HepG2 (cell line): ENCODE data around the gene COMMD10. TPM values are rescaled to one million over a fixed set of nuclear protein-coding genes. Genes with fewer than 3 reads are reported as not detected.

Experiments used
- ATAC-seq: fragments of 200-7000 bp; cut with Tn5 transposase; 3 replicates; pipeline ENCODE4 v1.9.1; 2020; ENCODE audit warnings: mild to moderate bottlenecking, moderate library complexity
- BruUV-seq: library from RNA; stranded (reverse); fragments of 400-500 nt; replicated peaks from 2 replicates; lab custom pipeline; 2021; lab: Mats Ljungman, UMichigan
- CTCF ChIA-PET: fragments of 300-600 bp; formaldehyde crosslinking; extraction: SDS; loops from one replicate; lab custom pipeline; 2021; ENCODE audit warnings: low total read pairs, inconsistent platforms, low intra/inter-chr PET ratio; lab: Yijun Ruan, JAX
- POLR2A ChIA-PET: fragments of 350-600 bp; sonication (Branson Sonifier 250); formaldehyde crosslinking; loops from one replicate; lab custom pipeline; 2020; ENCODE audit warnings: antibody characterized with exemption, inconsistent platforms; lab: Yijun Ruan, JAX
- DNase-seq: peaks from one replicate; pipeline ENCODE4 v3.0.0-alpha.2; 2015; ENCODE audit warnings: low spot score
- FAIRE-seq: peaks from 3 replicates; lab custom pipeline; 2011; peaks lifted over from hg19 to GRCh38; lab: Jason Lieb, UNC
- H2AFZ ChIP-seq: one replicate; pipeline ENCODE4 v1.6.1; 2011; ENCODE audit warnings: low read length, inconsistent platforms
- H3K27ac ChIP-seq: fragments of 300-600 bp; 3 replicates; pipeline ENCODE4 v1.8.0; 2011; ENCODE audit warnings: mixed run types, mild to moderate bottlenecking, mixed read lengths, low read length, inconsistent platforms; ENCODE audit not compliant: insufficient read depth; ENCODE audit errors: extremely low read length
- H3K27me3 ChIP-seq, 2 experiments: fragments of 200-600 bp in 1 of 2; 2 replicates in 1 of 2; 3 replicates in 1 of 2; pipeline versions ENCODE4 v1.6.0 to v1.8.0; 2011; ENCODE audit warnings: low read length in 2 of 2, mild to moderate bottlenecking in 2 of 2, moderate library complexity in 2 of 2, inconsistent platforms in 1 of 2; ENCODE audit not compliant: insufficient read depth in 2 of 2, control insufficient read depth in 1 of 2
- H3K36me3 ChIP-seq, 2 experiments: fragments of 200-600 bp in 1 of 2; replicated peaks in 1 of 2; 2 replicates in 1 of 2; 3 replicates in 1 of 2; pipeline versions ENCODE4 v1.5.1 to v1.8.0; 2011; ENCODE audit warnings: low read length in 2 of 2, inconsistent platforms in 1 of 2; ENCODE audit not compliant: insufficient read depth in 2 of 2, control insufficient read depth in 1 of 2
- H3K4me1 ChIP-seq: 2 replicates; pipeline ENCODE4 v1.5.1; 2012; ENCODE audit warnings: low read length, inconsistent platforms; ENCODE audit not compliant: insufficient read depth
- H3K4me2 ChIP-seq: 2 replicates; pipeline ENCODE4 v1.6.0; 2011; ENCODE audit warnings: low read depth, low read length, inconsistent platforms
- H3K4me3 ChIP-seq, 3 experiments: fragments of 200-600 bp in 1 of 3; sonication (generic), shearing (Covaris generic) in 1 of 3; replicated peaks in 1 of 3; 2 replicates each; pipeline ENCODE4 v1.5.1; 2011 to 2016; ENCODE audit warnings: low read length in 3 of 3, inconsistent platforms in 2 of 3, low read depth in 2 of 3, mild to moderate bottlenecking in 2 of 3, control low read depth in 1 of 3, mixed read lengths in 1 of 3; ENCODE audit not compliant: insufficient read depth in 1 of 3
- H3K79me2 ChIP-seq: one replicate; pipeline ENCODE4 v1.6.1; 2011; ENCODE audit warnings: low read length, inconsistent platforms; ENCODE audit not compliant: insufficient read depth
- H3K9ac ChIP-seq: 2 replicates; pipeline ENCODE4 v1.6.0; 2011; ENCODE audit warnings: mild to moderate bottlenecking, low read depth, low read length, inconsistent platforms; ENCODE audit not compliant: insufficient read depth
- H3K9me3 ChIP-seq: 2 replicates; pipeline ENCODE4 v1.5.1; 2012; ENCODE audit warnings: mild to moderate bottlenecking, low read length
- H4K20me1 ChIP-seq: 2 replicates; pipeline ENCODE4 v1.6.0; 2011; ENCODE audit warnings: inconsistent platforms, mild to moderate bottlenecking, low read length, moderate library complexity; ENCODE audit not compliant: insufficient read depth
- ELF4 ChIP-seq: sonication (generic); formaldehyde crosslinking; IDR thresholded peaks from 2 replicates; pipeline ENCODE4 v1.5.0; 2020; ENCODE audit warnings: missing genetic modification reagents, mild to moderate bottlenecking, moderate library complexity, borderline replicate concordance
- EZH2 ChIP-seq: conservative IDR thresholded peaks from 2 replicates; pipeline ENCODE4 v1.6.1; 2012; ENCODE audit warnings: mild to moderate bottlenecking, low read depth, low read length, moderate library complexity
- FIP1L1 ChIP-seq: fragments of 200-400 bp; formaldehyde crosslinking; IDR thresholded peaks from 2 replicates; pipeline ENCODE4 v1.6.1; 2018; ENCODE audit warnings: low read depth, mild to moderate bottlenecking, low read length, moderate library complexity, borderline replicate concordance; ENCODE audit not compliant: insufficient read depth
- HMG20A ChIP-seq: IDR thresholded peaks from 2 replicates; pipeline ENCODE4 v1.6.1; 2016; ENCODE audit warnings: borderline replicate concordance
- KDM5A ChIP-seq: fragments of 200-600 bp; sonication (generic); IDR thresholded peaks from 2 replicates; pipeline ENCODE4 v1.7.0; 2018; ENCODE audit warnings: antibody characterized with exemption, mild to moderate bottlenecking, low read length, borderline replicate concordance
- KDM6A ChIP-seq: IDR thresholded peaks from 2 replicates; pipeline ENCODE4 v1.6.1; 2016; ENCODE audit warnings: low read depth
- KLF16 ChIP-seq, 2 experiments: sonication (generic) in 1 of 2; formaldehyde crosslinking in 1 of 2; IDR thresholded peaks; 2 replicates each; pipeline versions ENCODE4 v1.6.1 to v1.8.0; 2016 to 2023; ENCODE audit warnings: missing genetic modification reagents in 2 of 2, missing compliant biosample characterization in 1 of 2
- MZF1 ChIP-seq: sonication (generic); formaldehyde crosslinking; IDR thresholded peaks from 2 replicates; pipeline ENCODE4 v1.8.1; 2023; ENCODE audit warnings: mild to moderate bottlenecking, missing genetic modification reagents, borderline replicate concordance
- SMC3 ChIP-seq: IDR thresholded peaks from 2 replicates; pipeline ENCODE4 v1.6.1; 2011; ENCODE audit warnings: low read length, improper control_type of control experiment
- TCF7L2 ChIP-seq: IDR thresholded peaks from 2 replicates; pipeline ENCODE4 v1.6.1; 2011; ENCODE audit warnings: mild to moderate bottlenecking, low read depth, low read length, moderate library complexity
- THAP11 ChIP-seq: IDR thresholded peaks from 2 replicates; pipeline ENCODE4 v1.6.1; 2016; ENCODE audit warnings: missing biosample characterization, missing genetic modification reagents
- ZIK1 ChIP-seq: sonication (generic); formaldehyde crosslinking; IDR thresholded peaks from 2 replicates; pipeline ENCODE4 v1.5.0; 2020; ENCODE audit warnings: mild to moderate bottlenecking, low read depth, missing genetic modification reagents, borderline replicate concordance
- ZNF430 ChIP-seq: sonication (generic); formaldehyde crosslinking; IDR thresholded peaks from 2 replicates; pipeline ENCODE4 v1.9.0; 2021; ENCODE audit warnings: mild to moderate bottlenecking, missing genetic modification reagents
- ZNF670 ChIP-seq: sonication (generic); formaldehyde crosslinking; IDR thresholded peaks from 2 replicates; pipeline ENCODE4 v1.8.0; 2022; ENCODE audit warnings: mild to moderate bottlenecking, missing genetic modification reagents, borderline replicate concordance
- ZNF713 ChIP-seq: sonication (generic); formaldehyde crosslinking; IDR thresholded peaks from 2 replicates; pipeline ENCODE4 v1.4.0; 2020; ENCODE audit warnings: mild to moderate bottlenecking, missing genetic modification reagents
- WGBS: methylation state at CpG from one replicate; pipeline ENCODE4 v1.1.6; 2017; ENCODE audit warnings: low lambda C conversion rate; 5-methylcytosine and 5-hydroxymethylcytosine counted together
- in situ Hi-C: cut with HindIII; loops from 2 replicates; pipeline ENCODE4 v1.10.0; 2017; ENCODE audit warnings: low pct_unique_long_range_greater_than_20kb; ENCODE audit not compliant: extremely low pct_ligation_motif_present
- intact Hi-C: fragments of 100-400 bp; cut with micrococcal nuclease; formaldehyde crosslinking; loops from one replicate; pipeline ENCODE4 v1.10.0; 2022; ENCODE audit not compliant: unreplicated experiment
- polyA plus RNA-seq, 8 experiments: library from polyadenylated mRNA; depleted of rRNA in 3 of 8; stranded (reverse) in 7 of 8; unstranded in 1 of 8; fragments of >200 nt; fragmentation: Illumina TruSeq in 4 of 8; extraction: Trizol in 4 of 8; gene quantifications; 2 replicates each; pipeline versions ENCODE4 v1.2.1 to v1.2.3, GENCODE V29; 2011 to 2016; ENCODE audit warnings: low read depth in 4 of 8, missing spikeins in 1 of 8, mixed read lengths in 1 of 8; ENCODE audit not compliant: insufficient read depth in 1 of 8
- total RNA-seq, 5 experiments: library from RNA; depleted of rRNA; stranded (reverse); fragments of >200 nt; fragmentation: Illumina TruSeq; extraction: Trizol; gene quantifications; 2 replicates each; pipeline ENCODE4 v1.2.3, GENCODE V29; 2016; ENCODE audit warnings: low read depth in 1 of 5
- TF ChIP-seq, protein P1 (sequence below): sonication (generic); formaldehyde crosslinking; IDR thresholded peaks from 2 replicates; pipeline ENCODE4; 2020; ENCODE audit warnings: missing genetic modification reagents, mild to moderate bottlenecking, borderline replicate concordance

Gene COMMD10
- total and polyA plus RNA-seq, 2 of the 13 experiments (the other 11 are each of a cell fraction or from before 2014, with no cell fraction given): 16.9 to 39.3 TPM

DNA sequence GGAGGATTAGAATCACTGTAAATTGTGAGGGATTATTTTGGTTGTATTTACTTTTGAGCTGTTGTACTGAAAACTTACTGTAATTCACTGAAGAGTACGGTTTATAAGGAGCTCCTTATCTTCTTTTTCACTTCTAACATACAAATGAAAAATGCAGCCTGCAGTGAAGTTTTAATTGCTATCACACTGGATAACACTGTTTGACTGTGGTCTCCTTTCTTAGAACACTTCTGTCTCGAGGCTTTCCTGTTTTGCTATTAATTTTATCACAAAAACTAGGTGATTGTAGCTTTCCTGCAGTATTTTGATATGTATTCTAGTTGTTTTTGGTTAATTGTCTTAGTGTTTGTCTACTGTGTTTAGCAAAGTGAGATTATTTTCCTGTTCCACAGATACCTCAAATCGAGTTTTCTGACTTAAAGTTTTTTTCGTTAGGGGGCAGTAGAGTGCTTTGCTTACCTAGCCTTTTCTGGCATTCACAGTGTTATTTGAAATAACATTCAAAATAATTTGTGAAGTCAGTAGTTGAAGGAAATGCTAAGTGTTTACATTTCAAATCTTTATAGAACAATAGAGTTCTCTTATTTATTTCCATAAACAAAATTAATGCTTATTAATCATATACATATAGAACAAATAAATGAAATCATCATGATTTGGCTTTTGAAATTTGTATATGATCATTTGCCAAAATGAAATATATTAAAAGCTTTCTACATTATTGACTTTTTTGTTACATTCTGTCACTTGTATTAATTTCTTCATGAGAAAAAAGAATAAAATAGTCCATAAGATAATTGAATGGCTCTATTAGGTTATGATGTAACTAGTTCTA lies 52.9 kb downstream of the COMMD10 start (continued):
- TF ChIP-seq SMC3 (peak; percentile 59), ZNF713 (CRISPR knock-in tag) (no peak), ELF4 (no peak), KDM5A (no peak), KLF16 (CRISPR knock-in tag; IDR thresholded peaks at IDR 0.05) (no peak), FIP1L1 (no peak), ZIK1 (no peak), MZF1 (CRISPR knock-in tag) (no peak), HMG20A (CRISPR knock-in tag) (no peak), ZNF670 (no peak)

DNA sequence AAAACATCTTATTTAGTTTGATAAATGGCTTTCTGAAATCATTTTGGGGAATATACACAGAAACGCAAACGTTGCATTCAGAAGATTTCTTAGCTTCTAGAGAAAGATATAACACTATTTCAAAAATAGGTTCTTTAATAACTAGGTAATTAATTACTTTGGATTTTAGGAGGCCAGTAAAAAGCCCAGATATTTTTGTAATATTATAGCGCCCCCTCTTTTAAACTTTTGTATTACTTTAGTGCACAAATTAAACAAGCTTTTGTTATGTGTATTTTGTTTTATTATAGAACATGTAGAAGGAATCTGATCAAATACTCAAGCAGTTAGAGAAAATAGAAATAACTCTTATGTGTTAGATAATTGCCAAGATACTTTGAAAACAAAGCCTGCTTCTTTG lies 57.7 kb downstream of the COMMD10 start:
- ChIA-PET CTCF (no interaction called here), POLR2A (no interaction called here)
- no peaks in the 10 kb centered on the region for H3K36me3 ChIP-seq
- H3K9ac ChIP-seq: no peak overlapping the region
- no peaks in the 10 kb centered on the region; the same call in 1 of the 2 replicates for H4K20me1 ChIP-seq
- FAIRE-seq (no peak), DNase-seq (no peak), ATAC-seq (no peak)
- H3K27ac ChIP-seq: no peak overlapping the region
- no peaks in the 10 kb centered on the region for H3K79me2 ChIP-seq
- H3K4me1 ChIP-seq: no peaks in the 10 kb centered on the region
- no peaks in the 10 kb centered on the region for H3K9me3 ChIP-seq
- no peak overlapping the region for H3K4me2 ChIP-seq
- H2AFZ ChIP-seq: no peak overlapping the region
- intact Hi-C loops: no loop called here
- BruUV-seq: no TSS peak
- TF ChIP-seq TCF7L2: no peak
- TF ChIP-seq, protein P1, sequence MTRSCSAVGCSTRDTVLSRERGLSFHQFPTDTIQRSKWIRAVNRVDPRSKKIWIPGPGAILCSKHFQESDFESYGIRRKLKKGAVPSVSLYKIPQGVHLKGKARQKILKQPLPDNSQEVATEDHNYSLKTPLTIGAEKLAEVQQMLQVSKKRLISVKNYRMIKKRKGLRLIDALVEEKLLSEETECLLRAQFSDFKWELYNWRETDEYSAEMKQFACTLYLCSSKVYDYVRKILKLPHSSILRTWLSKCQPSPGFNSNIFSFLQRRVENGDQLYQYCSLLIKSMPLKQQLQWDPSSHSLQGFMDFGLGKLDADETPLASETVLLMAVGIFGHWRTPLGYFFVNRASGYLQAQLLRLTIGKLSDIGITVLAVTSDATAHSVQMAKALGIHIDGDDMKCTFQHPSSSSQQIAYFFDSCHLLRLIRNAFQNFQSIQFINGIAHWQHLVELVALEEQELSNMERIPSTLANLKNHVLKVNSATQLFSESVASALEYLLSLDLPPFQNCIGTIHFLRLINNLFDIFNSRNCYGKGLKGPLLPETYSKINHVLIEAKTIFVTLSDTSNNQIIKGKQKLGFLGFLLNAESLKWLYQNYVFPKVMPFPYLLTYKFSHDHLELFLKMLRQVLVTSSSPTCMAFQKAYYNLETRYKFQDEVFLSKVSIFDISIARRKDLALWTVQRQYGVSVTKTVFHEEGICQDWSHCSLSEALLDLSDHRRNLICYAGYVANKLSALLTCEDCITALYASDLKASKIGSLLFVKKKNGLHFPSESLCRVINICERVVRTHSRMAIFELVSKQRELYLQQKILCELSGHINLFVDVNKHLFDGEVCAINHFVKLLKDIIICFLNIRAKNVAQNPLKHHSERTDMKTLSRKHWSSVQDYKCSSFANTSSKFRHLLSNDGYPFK (CRISPR knock-in tag): no peak
- TF ChIP-seq KDM6A (CRISPR knock-in tag): no peak
- no peak for TF ChIP-seq ZNF430 (CRISPR knock-in tag)
- TF ChIP-seq EZH2: no peak
- TF ChIP-seq THAP11 (CRISPR knock-in tag): no peak
- TF ChIP-seq, all 625 proteins: peak for 0
- in situ Hi-C loops: loop anchor here (25.0 kb wide), 1 partner anchor 795 kb away; no protein-coding TSS in a partner anchor
- 97% methylated on average over 3 of the region's 3 CpGs for WGBS
- no peak overlapping the region for H3K4me3 ChIP-seq
- H3K27me3 ChIP-seq: no peaks in the 10 kb centered on the region
